Keratinocyte (primary cell): Measurements from ENCODE around the gene SF3B6.

Experiments used
- CTCF ChIP-seq, 3 experiments: IDR thresholded peaks in 1 of 3; conservative IDR thresholded peaks in 1 of 3; optimal IDR thresholded peaks in 1 of 3; 2 replicates in 2 of 3; 3 replicates in 1 of 3; pipeline versions ENCODE3 to v1.5.1; 2011; ENCODE audit warnings: low read length in 3 of 3, mild to moderate bottlenecking in 3 of 3, moderate library complexity in 2 of 3, control low read depth in 1 of 3, inconsistent platforms in 1 of 3; ENCODE audit not compliant: insufficient read depth in 2 of 3; ENCODE audit errors: extremely low read depth in 1 of 3
- EZH2 ChIP-seq: IDR thresholded peaks from one replicate; pipeline ENCODE4 v1.6.1; 2012; ENCODE audit warnings: inconsistent platforms, mild to moderate bottlenecking, low read length, moderate library complexity

GRCh38 chr2:24026233-24026632 is 49.9 kb downstream of the SF3B6 start:
- TF ChIP-seq EZH2 (no peak), CTCF (optimal IDR thresholded peaks at IDR 0.05 in 1 of 3, IDR thresholded peaks at IDR 0.05 in 1 of 3, conservative IDR thresholded peaks at IDR 0.05 in 1 of 3; ENCODE audit: extremely low read depth in 1 of 3, insufficient read depth in 2 of 3, low read length in 3 of 3) (no peak)
